EH (cell line): ENCODE data around the gene FARS2.
A peak's percentile ranks its signal among the peaks of the same experiment; 100 is the strongest.

ENCODE experiments used
- DNase-seq: peaks from one replicate; pipeline ENCODE4 v3.0.0-alpha.2; 2015; ENCODE audit warnings: low read depth

The FARS2 gene

GRCh38 chr6:5325173-5325572 lies 63.9 kb downstream of the FARS2 start:
- no peak for DNase-seq

- DNase-seq, result no peak
These were observed 64.8 kb downstream of the FARS2 start for GRCh38 chr6:5326022-5326641.

- no peak for DNase-seq
These were observed 67.5 kb downstream of the FARS2 start for GRCh38 chr6:5328800-5329199.

- DNase-seq, result no peak
These were observed 70.6 kb downstream of the FARS2 start for GRCh38 chr6:5331845-5332442.

GRCh38 chr6:5333658-5334057 lies 72.3 kb downstream of the FARS2 start:
- DNase-seq, result peak; percentile 83

- no peak for DNase-seq
These were observed 73.0 kb downstream of the FARS2 start for GRCh38 chr6:5334341-5334740.

- DNase-seq, result no peak
These were observed 73.7 kb downstream of the FARS2 start for GRCh38 chr6:5335020-5335419.

- peak; percentile 69 for DNase-seq
These were observed 76.3 kb downstream of the FARS2 start for GRCh38 chr6:5337573-5337972.

GRCh38 chr6:5338177-5338960 lies 77.1 kb downstream of the FARS2 start:
- DNase-seq, result no peak

- no peak for DNase-seq
These were observed 78.5 kb downstream of the FARS2 start for GRCh38 chr6:5339786-5340185.

- no peak for DNase-seq
These were observed 80.5 kb downstream of the FARS2 start for GRCh38 chr6:5341845-5342244.

GRCh38 chr6:5343998-5344397 lies 82.7 kb downstream of the FARS2 start:
- no peak for DNase-seq

- DNase-seq, result no peak
These were observed 84.0 kb downstream of the FARS2 start for GRCh38 chr6:5345324-5345723.

- no peak for DNase-seq
These were observed 90.4 kb downstream of the FARS2 start for GRCh38 chr6:5351552-5352210.

- DNase-seq, result no peak
These were observed 92.7 kb downstream of the FARS2 start for GRCh38 chr6:5353971-5354370.

GRCh38 chr6:5357486-5357885 lies 96.2 kb downstream of the FARS2 start:
- DNase-seq, result no peak

- DNase-seq, result no peak
These were observed 98.1 kb downstream of the FARS2 start for GRCh38 chr6:5359417-5359816.

GRCh38 chr6:5361396-5361795 lies 100.1 kb downstream of the FARS2 start:
- peak; percentile 27 for DNase-seq

- DNase-seq, result no peak
These were observed 104.3 kb downstream of the FARS2 start for GRCh38 chr6:5365436-5366195.

GRCh38 chr6:5366941-5367340 lies 105.6 kb downstream of the FARS2 start:
- no peak for DNase-seq

- DNase-seq, result no peak
These were observed 106.2 kb downstream of the FARS2 start for GRCh38 chr6:5367510-5367909.

GRCh38 chr6:5373430-5373829 lies 112.1 kb downstream of the FARS2 start:
- no peak for DNase-seq
